Measurements from ENCODE around the gene SDHB.
"Not testable (repeated sequence)": the region's sequence is repeated elsewhere in the genome, so short reads cannot be mapped to it uniquely, and the experiment has no call there.

Gene SDHB

DNA sequence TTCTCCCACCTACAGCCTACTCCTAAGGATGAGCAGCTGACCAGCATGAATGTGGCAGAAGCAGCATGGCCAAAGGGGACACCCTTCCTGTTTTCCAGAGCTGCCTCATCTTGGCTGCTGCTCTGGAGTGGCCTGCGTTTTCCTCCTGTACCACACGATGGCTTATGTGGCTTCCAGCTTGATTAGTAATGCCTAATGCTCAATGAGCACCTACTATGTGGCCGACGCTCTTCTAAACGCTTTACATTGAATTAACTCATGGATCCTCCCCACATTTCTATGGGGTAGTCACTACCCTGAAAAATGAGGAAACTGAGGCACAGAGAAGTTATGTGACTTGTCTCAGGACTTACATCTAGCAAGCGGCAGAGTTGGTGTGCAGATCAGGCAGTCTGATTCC, 18.0 kb upstream of the SDHB start:
- no peak for DNase-seq

GRCh38 chr1:17070163-17070525, 16.3 kb upstream of the SDHB start:
- DNase-seq, result no peak

- no peak for DNase-seq
Observed at GRCh38 chr1:17069452-17070162, 15.8 kb upstream of the SDHB start.

- DNase-seq, result no peak
Observed at GRCh38 chr1:17068789-17069188, 15.0 kb upstream of the SDHB start.

GRCh38 chr1:17067465-17068240, 13.8 kb upstream of the SDHB start:
- peak; percentile 13 for DNase-seq

DNA sequence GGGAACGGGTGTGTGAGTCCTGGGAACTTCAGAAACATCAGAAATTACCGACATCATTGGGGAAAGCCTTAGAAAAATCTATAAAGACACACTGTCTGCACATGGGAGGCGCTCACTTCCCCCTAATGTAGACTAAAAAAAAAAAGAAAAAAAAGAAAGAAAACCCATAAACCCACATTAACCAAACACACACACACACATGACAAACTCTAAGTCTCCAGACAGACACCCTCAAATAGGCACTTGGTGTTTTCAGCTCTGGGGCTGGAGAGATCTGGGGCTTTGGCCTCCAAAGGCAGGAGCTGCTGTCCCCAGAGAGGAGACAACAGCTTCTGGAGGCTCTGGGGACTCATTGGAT, 13.2 kb upstream of the SDHB start:
- DNase-seq, result no peak

DNA sequence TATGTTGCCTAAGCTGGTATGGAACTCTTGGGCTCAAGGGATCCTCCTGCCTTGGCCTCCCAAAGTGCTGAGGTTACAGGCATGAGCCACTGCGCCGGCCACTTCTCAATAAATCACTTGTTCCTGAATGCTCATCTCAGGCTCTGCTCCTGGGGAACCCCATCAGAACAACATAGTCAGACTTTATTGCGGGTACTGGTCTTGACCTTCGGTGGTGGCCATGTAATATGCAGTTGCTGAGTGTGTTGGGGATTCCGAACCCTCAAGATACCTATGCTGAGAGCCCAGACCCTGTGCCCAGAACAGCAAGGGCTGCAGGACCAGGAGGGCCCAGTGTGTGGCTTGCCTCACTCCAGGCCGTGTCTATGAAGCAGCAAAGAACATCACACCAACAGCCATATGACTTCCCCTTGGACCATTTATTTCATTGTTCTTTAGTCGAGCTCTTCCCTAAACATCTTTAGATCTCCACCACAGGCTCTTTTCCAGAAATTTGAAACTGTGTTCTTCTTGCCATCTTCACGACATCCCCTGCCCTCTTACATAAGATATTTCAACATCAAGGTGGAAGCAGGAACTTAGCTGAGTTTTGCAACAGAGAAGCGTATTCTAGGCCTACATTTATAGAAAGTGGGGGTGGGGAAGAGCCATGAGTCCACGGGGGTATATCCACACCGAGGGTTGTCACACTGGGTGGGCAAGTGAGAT, 12.7 kb upstream of the SDHB start:
- no peak for DNase-seq

GRCh38 chr1:17065666-17066065, 11.8 kb upstream of the SDHB start:
- no peak for DNase-seq

GRCh38 chr1:17062751-17063150, 8.9 kb upstream of the SDHB start:
- DNase-seq, result not testable (repeated sequence)

DNA sequence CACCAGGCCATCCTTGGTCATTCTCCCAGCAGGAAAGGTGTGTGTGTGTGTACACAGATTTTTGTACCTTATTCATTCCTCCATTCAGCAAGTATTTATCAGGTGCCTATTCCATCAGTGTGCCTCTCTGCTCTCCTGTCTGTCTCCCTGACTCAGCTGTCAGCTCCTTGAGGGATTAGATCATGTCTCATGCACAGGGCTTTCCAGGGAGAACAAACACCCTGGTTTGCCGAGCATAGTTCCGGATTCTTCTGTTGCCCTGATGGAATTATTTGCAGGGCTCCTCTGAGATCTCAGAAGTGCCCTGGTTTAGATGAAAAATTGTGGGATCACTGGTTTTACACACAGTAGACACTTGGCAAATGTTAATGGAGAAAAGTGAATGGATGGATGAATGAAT, 8.1 kb upstream of the SDHB start:
- no peak for DNase-seq

- no peak for DNase-seq
Observed at GRCh38 chr1:17061486-17061885, 7.7 kb upstream of the SDHB start.

- peak; percentile 15 for DNase-seq
Observed at GRCh38 chr1:17060306-17060749, 6.5 kb upstream of the SDHB start.

GRCh38 chr1:17059391-17060305, 5.8 kb upstream of the SDHB start:
- peak; percentile 81 for DNase-seq

DNA sequence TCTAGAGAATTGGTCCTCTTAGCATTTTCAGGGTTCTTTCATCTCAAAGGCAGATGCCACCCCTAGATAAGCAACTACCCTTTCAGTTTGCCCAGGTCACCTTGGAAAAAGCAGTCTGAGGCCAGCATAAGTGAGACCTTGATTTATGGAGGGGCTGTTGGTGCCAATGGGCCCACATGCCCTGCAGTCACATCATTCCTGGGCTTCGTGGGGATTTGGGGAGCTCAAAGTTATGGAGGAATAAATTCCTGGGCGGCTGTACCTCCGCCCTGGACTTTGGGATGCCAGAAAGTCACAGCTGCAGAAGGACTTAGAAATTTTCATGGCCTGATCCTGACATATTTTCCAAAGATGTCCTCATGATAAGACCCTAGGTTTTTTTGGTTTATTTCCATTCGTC, 2.7 kb upstream of the SDHB start:
- no peak for DNase-seq

DNA sequence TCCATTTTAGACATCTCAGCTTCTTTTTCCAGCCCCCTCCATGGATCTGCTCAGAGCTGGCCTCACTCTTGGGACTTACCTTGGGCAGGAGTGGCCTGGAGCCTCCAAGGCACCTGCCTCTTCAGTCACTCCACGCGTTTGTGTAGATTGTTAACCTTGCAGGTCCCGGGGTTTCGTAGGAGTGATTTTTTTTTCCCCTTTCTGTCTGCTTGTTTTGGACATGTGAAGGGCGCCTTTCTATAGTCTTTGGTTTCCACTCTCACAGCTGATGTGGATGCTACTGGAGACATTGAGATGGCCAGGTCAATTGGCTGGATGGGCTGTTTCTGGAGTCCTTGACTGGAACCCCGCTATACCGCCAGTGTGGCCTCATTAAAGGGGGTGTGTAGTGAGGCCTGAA, 2.0 kb upstream of the SDHB start:
- DNase-seq, result no peak

DNA sequence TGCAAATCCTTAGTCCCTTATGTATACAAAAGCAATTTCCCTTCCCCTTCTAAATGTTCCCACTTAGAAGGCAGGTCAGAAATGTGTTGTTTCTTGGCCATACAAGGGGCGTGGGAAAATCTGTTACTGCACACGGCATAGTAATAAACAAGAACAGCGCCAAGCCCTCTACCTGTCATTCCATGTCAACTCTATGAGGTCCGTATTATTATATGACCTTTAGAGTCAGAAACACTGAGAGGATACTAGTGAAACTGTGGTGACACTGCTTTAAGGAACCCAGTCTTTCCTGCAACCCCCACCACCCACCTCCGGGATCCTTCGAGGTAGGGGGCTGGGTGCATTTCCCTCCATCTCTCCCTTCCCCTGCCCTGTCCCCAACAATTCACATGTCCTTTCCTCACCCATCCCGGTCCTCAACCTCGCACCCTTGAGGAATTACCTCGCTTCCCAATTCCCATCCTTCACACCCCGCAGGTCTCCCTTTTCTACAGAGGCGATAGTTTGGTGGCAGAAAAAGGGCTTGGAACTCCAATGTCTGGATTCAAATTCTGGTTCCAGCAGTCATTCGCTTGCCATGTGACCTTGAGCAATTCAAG, 647 bp downstream of the SDHB start:
- no peak for DNase-seq

- DNase-seq, result no peak
Observed at GRCh38 chr1:17052641-17053040, 1.2 kb downstream of the SDHB start.

- DNase-seq, result no peak
Observed at GRCh38 chr1:17052038-17052437, 1.8 kb downstream of the SDHB start.

DNA sequence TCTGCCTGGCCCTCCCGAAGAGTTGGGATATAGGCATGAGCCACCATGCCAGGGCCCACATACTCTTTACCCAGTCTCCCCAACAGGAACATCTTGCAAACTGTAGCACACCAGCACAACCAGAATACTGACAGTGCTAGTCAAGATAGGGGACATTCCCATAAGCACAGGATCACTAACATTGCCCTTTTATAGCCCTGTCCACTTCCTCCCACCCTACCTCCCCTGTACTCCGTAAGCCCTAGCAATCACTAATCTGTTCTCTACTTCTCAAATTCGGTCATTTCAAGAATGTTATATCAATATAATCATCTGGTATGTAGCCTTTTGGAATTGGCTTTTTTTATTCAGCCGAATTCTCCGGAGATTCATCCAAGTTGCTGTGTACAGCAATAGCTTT, 5.9 kb downstream of the SDHB start:
- no peak for DNase-seq

DNA sequence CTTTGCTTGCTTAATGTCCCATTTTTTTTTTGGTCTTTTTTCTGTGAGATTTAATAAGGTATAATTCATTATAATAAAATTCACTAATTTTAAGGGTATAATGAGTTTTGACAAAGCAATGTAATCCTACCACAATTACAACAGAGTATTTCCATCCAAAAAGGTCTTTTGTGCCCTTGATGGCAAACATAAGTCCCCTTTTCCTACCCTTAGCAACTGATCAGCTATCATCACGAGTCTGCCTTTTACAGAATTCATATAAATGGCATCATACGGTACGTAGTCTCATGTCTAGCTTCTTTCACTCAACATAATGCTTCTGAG, 7.5 kb downstream of the SDHB start:
- no peak for DNase-seq

DNA sequence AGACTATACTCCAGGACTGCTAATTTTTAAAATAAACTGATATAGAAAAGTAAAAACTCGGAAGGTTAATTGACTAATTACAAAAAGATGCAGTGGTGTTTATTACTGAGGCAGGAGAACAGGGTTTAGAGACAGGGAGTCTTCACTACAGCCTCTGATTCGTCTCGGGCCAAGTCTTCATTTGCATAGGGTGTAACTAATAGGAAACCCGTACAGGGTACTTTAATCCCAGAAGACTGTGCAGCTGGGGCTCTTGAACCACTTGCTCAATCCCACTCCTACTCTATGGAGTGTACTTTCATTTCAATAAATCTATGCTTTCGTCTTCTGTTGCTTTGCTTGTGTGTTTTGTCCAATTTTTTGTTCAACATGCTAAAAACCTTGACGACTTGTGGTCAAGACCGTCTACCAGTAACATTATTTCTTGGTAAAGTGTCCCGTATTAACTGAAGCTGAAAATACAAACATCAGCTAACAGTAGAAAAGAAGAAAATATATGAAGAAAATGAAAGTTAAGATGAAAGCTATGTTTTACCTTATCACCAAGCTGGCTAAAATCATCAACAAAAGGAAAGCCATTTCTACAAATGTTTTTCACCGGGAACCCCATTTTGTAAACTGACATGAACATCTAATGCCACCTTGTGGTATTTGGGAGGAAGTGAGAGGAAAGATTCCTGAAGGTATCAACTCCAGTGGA, 8.0 kb downstream of the SDHB start:
- DNase-seq, result peak; percentile 67

DNA sequence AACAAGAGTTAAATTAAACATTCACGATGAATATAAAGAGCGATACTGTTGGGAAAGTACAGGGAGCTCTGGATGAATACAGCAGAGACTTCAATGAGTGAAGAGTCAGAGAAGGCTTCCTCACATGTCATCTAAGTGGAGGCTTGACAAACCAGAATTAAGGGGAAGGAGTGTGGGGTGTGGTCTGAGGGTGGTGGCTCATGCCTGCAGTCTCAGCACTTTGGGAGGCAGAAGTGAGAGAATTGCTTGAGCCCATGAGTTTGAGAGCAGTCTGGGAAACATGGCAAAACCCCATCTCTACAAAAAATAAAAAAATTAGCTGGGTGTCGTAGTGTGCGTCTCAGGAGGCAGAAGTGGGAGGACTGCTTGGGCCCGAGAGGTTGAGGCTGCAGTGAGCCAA, 8.7 kb downstream of the SDHB start:
- DNase-seq, result no peak
